Right lobe of liver (tissue), 4 donors: ENCODE data around the gene STRIP2.

Experiments used
- CTCF ChIP-seq, 4 donors: fragments of 200-600 bp in 3 of 4; fragments of 450-650 bp in 1 of 4; IDR thresholded peaks; one replicate each; pipeline versions ENCODE4 v1.5.1 to v1.8.0; 2016 to 2022; ENCODE audit warnings: antibody characterized with exemption in 4 of 4, mild to moderate bottlenecking in 2 of 4
- POLR2A ChIP-seq: fragments of 450-650 bp; IDR thresholded peaks from one replicate; pipeline ENCODE4 v1.6.1; 2017; ENCODE audit warnings: antibody characterized with exemption, mild to moderate bottlenecking
- donor health status: DM: no; HTN: no; CAD: no.
- donor health status: DM: no; HTN: no; CAD: no.
- donor health status: DM: no; HTN: yes; CAD: no.

- TF ChIP-seq POLR2A (no peak), CTCF (IDR thresholded peaks at IDR 0.05) (no peak)
These were observed 39.0 kb upstream of the STRIP2 start for GRCh38 chr7:129394982-129395914.
